Activated naive CD8-positive, alpha-beta T cell treated with anti-CD3 and anti-CD28 coated beads for 36 hours (primary cell): ENCODE results near the gene PMPCA. TPM values are rescaled to one million over a fixed set of nuclear protein-coding genes. Genes with fewer than 3 reads are reported as not detected.
"Not testable (repeated sequence)": the region's sequence is repeated elsewhere in the genome, so short reads cannot be mapped to it uniquely, and the experiment has no call there.

Experiments used
- DNase-seq: peaks from one replicate; pipeline ENCODE4 v3.0.0; 2021
- H3K27ac Mint-ChIP-seq: one replicate; pipeline ENCODE4 v1.8.0; 2022; ENCODE audit warnings: mild to moderate bottlenecking, moderate library complexity, mixed read lengths
- H3K27me3 Mint-ChIP-seq: one replicate; pipeline ENCODE4 v1.8.0; 2022; ENCODE audit warnings: mild to moderate bottlenecking, mixed read lengths
- H3K36me3 Mint-ChIP-seq: one replicate; pipeline ENCODE4 v1.8.0; 2021; ENCODE audit warnings: mild to moderate bottlenecking, mixed read lengths
- H3K4me1 Mint-ChIP-seq: one replicate; pipeline ENCODE4 v1.8.0; 2021; ENCODE audit warnings: mixed read lengths
- H3K4me3 Mint-ChIP-seq: one replicate; pipeline ENCODE4 v1.8.0; 2022; ENCODE audit warnings: mild to moderate bottlenecking, moderate library complexity, mixed read lengths
- H3K9me3 Mint-ChIP-seq: one replicate; pipeline ENCODE4 v1.8.0; 2022; ENCODE audit warnings: mixed read lengths
- total RNA-seq, 2 experiments: library from RNA; stranded (reverse); gene quantifications; one replicate each; pipeline ENCODE4 v1.2.3, GENCODE V29; 2021

Gene PMPCA
- total RNA-seq, 2 experiments from 2014 or later, result 124 to 130 TPM

- peak overlapping the region; percentile 97 for H3K27ac Mint-ChIP-seq
- peak overlapping the region; percentile 90 for H3K4me3 Mint-ChIP-seq
- H3K9me3 Mint-ChIP-seq, result no peaks in the 10 kb centered on the region
- H3K36me3 Mint-ChIP-seq, result peaks cover 54% of the 10 kb centered on the region
- peaks cover 51% of the 10 kb centered on the region for H3K4me1 Mint-ChIP-seq
- H3K27me3 Mint-ChIP-seq, result no peaks in the 10 kb centered on the region
- DNase-seq, result peak; percentile 53
Observed at GRCh38 chr9:136409557-136410455, 652 bp upstream of the PMPCA start.

GRCh38 chr9:136411378-136411777, 920 bp downstream of the PMPCA start:
- Mint-ChIP-seq H3K27me3 (no peaks in the 10 kb centered on the region), H3K27ac (peak overlapping the region; percentile 95), H3K4me1 (peaks cover 42% of the 10 kb centered on the region), H3K9me3 (no peaks in the 10 kb centered on the region), H3K4me3 (peak overlapping the region; percentile 97), H3K36me3 (peaks cover 54% of the 10 kb centered on the region)
- DNase-seq, result no peak

GRCh38 chr9:136412962-136413361, 2.5 kb downstream of the PMPCA start:
- H3K27me3 Mint-ChIP-seq, result no peaks in the 10 kb centered on the region
- no peak overlapping the region for H3K27ac Mint-ChIP-seq
- H3K9me3 Mint-ChIP-seq, result no peaks in the 10 kb centered on the region
- H3K4me1 Mint-ChIP-seq, result peaks cover 34% of the 10 kb centered on the region
- no peak for DNase-seq
- peak overlapping the region; percentile 10 for H3K4me3 Mint-ChIP-seq
- peaks cover 46% of the 10 kb centered on the region for H3K36me3 Mint-ChIP-seq

- Mint-ChIP-seq H3K36me3 (peaks cover 38% of the 10 kb centered on the region), H3K9me3 (no peaks in the 10 kb centered on the region), H3K4me3 (no peak overlapping the region), H3K27ac (no peak overlapping the region), H3K4me1 (peaks cover 13% of the 10 kb centered on the region), H3K27me3 (no peaks in the 10 kb centered on the region)
- no peak for DNase-seq
Observed at GRCh38 chr9:136416427-136416826, 6.0 kb downstream of the PMPCA start.

GRCh38 chr9:136416914-136417313, 6.5 kb downstream of the PMPCA start:
- no peaks in the 10 kb centered on the region for H3K9me3 Mint-ChIP-seq
- H3K4me3 Mint-ChIP-seq, result no peak overlapping the region
- peaks cover 8% of the 10 kb centered on the region for H3K4me1 Mint-ChIP-seq
- no peaks in the 10 kb centered on the region for H3K27me3 Mint-ChIP-seq
- no peak overlapping the region for H3K27ac Mint-ChIP-seq
- H3K36me3 Mint-ChIP-seq, result peaks cover 34% of the 10 kb centered on the region
- DNase-seq, result no peak

- DNase-seq, result no peak
- peaks cover 28% of the 10 kb centered on the region for H3K36me3 Mint-ChIP-seq
- H3K9me3 Mint-ChIP-seq, result no peaks in the 10 kb centered on the region
- H3K4me3 Mint-ChIP-seq, result no peak overlapping the region
- no peaks in the 10 kb centered on the region for H3K4me1 Mint-ChIP-seq
- no peak overlapping the region for H3K27ac Mint-ChIP-seq
- no peaks in the 10 kb centered on the region for H3K27me3 Mint-ChIP-seq
Observed at GRCh38 chr9:136418182-136419091, 8.0 kb downstream of the PMPCA start.

- Mint-ChIP-seq H3K4me1 (no peaks in the 10 kb centered on the region), H3K4me3 (no peak overlapping the region), H3K9me3 (no peaks in the 10 kb centered on the region), H3K36me3 (peaks cover 23% of the 10 kb centered on the region), H3K27me3 (no peaks in the 10 kb centered on the region), H3K27ac (no peak overlapping the region)
- DNase-seq, result no peak
Observed at GRCh38 chr9:136419092-136419420, 8.6 kb downstream of the PMPCA start.

- Mint-ChIP-seq H3K4me3 (no peak overlapping the region), H3K4me1 (no peaks in the 10 kb centered on the region), H3K9me3 (no peaks in the 10 kb centered on the region), H3K27me3 (no peaks in the 10 kb centered on the region), H3K27ac (no peak overlapping the region), H3K36me3 (peaks cover 21% of the 10 kb centered on the region)
- DNase-seq, result no peak
Observed at GRCh38 chr9:136421791-136422190, 11.3 kb downstream of the PMPCA start.

GRCh38 chr9:136422876-136423275, 12.4 kb downstream of the PMPCA start:
- Mint-ChIP-seq H3K4me3 (no peak overlapping the region), H3K36me3 (peaks cover 21% of the 10 kb centered on the region), H3K27ac (no peak overlapping the region), H3K27me3 (no peaks in the 10 kb centered on the region), H3K9me3 (no peaks in the 10 kb centered on the region), H3K4me1 (no peaks in the 10 kb centered on the region)
- no peak for DNase-seq

GRCh38 chr9:136423432-136424146, 13.1 kb downstream of the PMPCA start:
- no peaks in the 10 kb centered on the region for H3K27me3 Mint-ChIP-seq
- H3K9me3 Mint-ChIP-seq, result no peaks in the 10 kb centered on the region
- DNase-seq, result no peak
- no peak overlapping the region for H3K27ac Mint-ChIP-seq
- no peaks in the 10 kb centered on the region for H3K4me1 Mint-ChIP-seq
- H3K4me3 Mint-ChIP-seq, result no peak overlapping the region
- H3K36me3 Mint-ChIP-seq, result peaks cover 22% of the 10 kb centered on the region

- Mint-ChIP-seq H3K9me3 (no peaks in the 10 kb centered on the region), H3K4me1 (no peaks in the 10 kb centered on the region), H3K27me3 (no peaks in the 10 kb centered on the region), H3K36me3 (peaks cover 13% of the 10 kb centered on the region), H3K4me3 (no peak overlapping the region), H3K27ac (peak overlapping the region; percentile 39)
- no peak for DNase-seq
Observed at GRCh38 chr9:136424750-136425362, 14.4 kb downstream of the PMPCA start.

GRCh38 chr9:136425367-136425766, 14.9 kb downstream of the PMPCA start:
- H3K36me3 Mint-ChIP-seq, result peaks cover 13% of the 10 kb centered on the region
- not testable (repeated sequence) for H3K4me1 Mint-ChIP-seq, H3K9me3 Mint-ChIP-seq, H3K4me3 Mint-ChIP-seq, H3K27me3 Mint-ChIP-seq, DNase-seq
- peak overlapping the region; percentile 39 for H3K27ac Mint-ChIP-seq

GRCh38 chr9:136426787-136427186, 16.3 kb downstream of the PMPCA start:
- no peak overlapping the region for H3K4me3 Mint-ChIP-seq
- H3K36me3 Mint-ChIP-seq, result peaks cover 9% of the 10 kb centered on the region
- H3K4me1 Mint-ChIP-seq, result no peaks in the 10 kb centered on the region
- no peak overlapping the region for H3K27ac Mint-ChIP-seq
- DNase-seq, result no peak
- no peaks in the 10 kb centered on the region for H3K9me3 Mint-ChIP-seq
- H3K27me3 Mint-ChIP-seq, result no peaks in the 10 kb centered on the region

GRCh38 chr9:136429075-136429628, 18.7 kb downstream of the PMPCA start:
- Mint-ChIP-seq H3K27me3 (no peaks in the 10 kb centered on the region), H3K27ac (no peak overlapping the region), H3K4me1 (no peaks in the 10 kb centered on the region), H3K9me3 (no peaks in the 10 kb centered on the region), H3K4me3 (no peak overlapping the region), H3K36me3 (peaks cover 6% of the 10 kb centered on the region)
- no peak for DNase-seq
